Duodenal mucosa (tissue), 2 donors: ENCODE measurements around the gene DDT.
"Not testable (repeated sequence)": the region's sequence is repeated elsewhere in the genome, so short reads cannot be mapped to it uniquely, and the experiment has no call there.

ENCODE experiments used
- H3K27ac ChIP-seq: one replicate; pipeline ENCODE4 v1.7.0; 2013; ENCODE audit warnings: low read depth, low read length
- H3K27me3 ChIP-seq, 2 donors: one replicate each; pipeline ENCODE4 v1.7.0; 2013; ENCODE audit warnings: low read length in 2 of 2, control low read depth in 1 of 2; ENCODE audit not compliant: insufficient read depth in 2 of 2, control insufficient read depth in 1 of 2
- H3K36me3 ChIP-seq, 2 donors: one replicate each; pipeline ENCODE4 v1.7.0; 2013; ENCODE audit warnings: low read length in 2 of 2, control low read depth in 1 of 2; ENCODE audit not compliant: insufficient read depth in 2 of 2, control insufficient read depth in 1 of 2
- H3K4me1 ChIP-seq, 2 donors: one replicate each; pipeline ENCODE4 v1.7.0; 2013; ENCODE audit warnings: low read length in 2 of 2, control low read depth in 1 of 2; ENCODE audit not compliant: insufficient read depth in 2 of 2, control insufficient read depth in 1 of 2
- H3K4me3 ChIP-seq, 2 donors: one replicate each; pipeline ENCODE4 v1.7.0; 2013; ENCODE audit warnings: low read length in 2 of 2, low read depth in 1 of 2
- H3K9ac ChIP-seq, 2 donors: one replicate each; pipeline ENCODE4 v1.7.0; 2013; ENCODE audit warnings: low read length in 2 of 2, low read depth in 1 of 2
- H3K9me3 ChIP-seq, 2 donors: one replicate each; pipeline ENCODE4 v1.7.0; 2013; ENCODE audit warnings: low read length in 2 of 2, control low read depth in 1 of 2; ENCODE audit not compliant: control insufficient read depth in 1 of 2

Gene DDT

GRCh38 chr22:23993581-23994177 is 19.4 kb upstream of the DDT start:
- H3K4me1 ChIP-seq, H3K9me3 ChIP-seq, H3K27me3 ChIP-seq, H3K36me3 ChIP-seq, H3K27ac ChIP-seq, H3K4me3 ChIP-seq, H3K9ac ChIP-seq: not testable (repeated sequence)

DNA sequence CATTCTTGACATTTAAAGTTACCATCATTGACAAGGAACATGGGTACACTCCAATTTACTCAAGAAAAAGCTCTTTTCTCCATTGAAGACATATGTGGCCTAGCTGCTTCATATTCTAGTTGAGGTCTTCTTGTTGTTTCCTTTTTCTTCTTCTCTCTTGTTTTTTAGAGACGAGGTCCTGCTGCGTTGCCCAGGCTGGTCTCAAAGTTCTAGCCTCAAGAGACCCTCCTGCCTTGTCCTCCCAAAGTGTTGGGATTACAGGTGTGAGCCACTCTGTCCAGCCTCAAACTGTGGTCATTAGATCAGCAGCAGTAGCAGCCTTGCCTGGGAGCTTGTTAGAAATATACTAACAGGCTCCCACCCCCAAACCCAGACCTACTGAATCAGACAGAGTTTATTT is 18.8 kb upstream of the DDT start:
- H3K4me1 ChIP-seq, H3K9ac ChIP-seq, H3K27me3 ChIP-seq, H3K4me3 ChIP-seq, H3K9me3 ChIP-seq, H3K27ac ChIP-seq, H3K36me3 ChIP-seq: not testable (repeated sequence)

- H3K9ac ChIP-seq, H3K27me3 ChIP-seq, H3K36me3 ChIP-seq, H3K27ac ChIP-seq, H3K4me3 ChIP-seq, H3K4me1 ChIP-seq, H3K9me3 ChIP-seq: not testable (repeated sequence)
Measured at GRCh38 chr22:23989583-23990244, 15.5 kb upstream of the DDT start.

DNA sequence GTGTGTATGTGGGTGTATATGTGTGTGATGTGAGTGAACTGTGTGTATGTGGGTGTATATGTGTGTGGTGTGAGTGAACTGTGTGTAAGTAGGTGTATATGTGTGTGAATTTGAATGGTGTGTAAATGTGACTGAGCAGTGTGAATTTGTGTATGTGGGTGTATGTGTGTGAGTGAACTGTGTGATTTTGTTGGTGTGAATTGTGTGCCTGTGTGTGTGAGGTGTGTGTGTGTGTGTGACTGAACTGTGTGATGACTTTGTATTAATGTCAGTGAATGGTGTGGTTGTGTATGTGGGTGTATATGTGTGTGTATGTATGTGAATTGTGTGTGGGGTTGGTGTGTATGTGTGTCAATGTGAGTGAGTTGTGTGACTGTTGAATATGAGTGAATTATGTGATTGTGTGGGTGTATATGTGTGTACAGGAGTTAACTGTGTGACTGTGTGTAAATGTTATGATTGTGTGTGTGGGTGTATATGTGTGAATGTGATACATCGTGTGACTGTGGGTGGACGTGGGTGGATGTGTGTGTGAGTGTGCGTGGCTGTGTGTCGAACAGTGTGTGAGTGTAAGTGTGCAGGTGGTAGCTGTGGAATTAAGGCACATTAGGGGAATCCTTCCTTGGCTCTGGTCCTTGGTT is 12.4 kb upstream of the DDT start:
- H3K9ac ChIP-seq, H3K27ac ChIP-seq, H3K9me3 ChIP-seq, H3K27me3 ChIP-seq, H3K4me1 ChIP-seq, H3K36me3 ChIP-seq, H3K4me3 ChIP-seq: not testable (repeated sequence)

DNA sequence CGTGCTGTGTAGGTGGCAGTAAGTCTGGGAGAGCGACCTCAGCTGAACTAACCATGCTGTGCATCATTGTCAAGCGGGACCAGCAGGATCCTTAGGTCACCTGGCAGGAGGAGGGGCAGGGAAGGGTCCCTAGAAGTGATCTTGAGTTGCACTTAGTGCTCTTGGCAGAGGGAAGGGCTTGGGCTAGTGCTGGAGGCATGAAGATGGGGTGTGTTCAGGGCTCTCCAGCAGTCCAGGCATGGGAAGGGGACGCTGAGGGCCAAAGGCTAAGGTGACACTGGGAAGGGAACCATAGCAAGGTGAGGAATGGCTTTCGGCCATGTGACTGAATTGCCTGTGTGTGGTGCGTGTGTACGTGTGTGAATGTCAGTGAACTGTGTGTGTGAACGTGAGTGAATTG is 11.8 kb upstream of the DDT start:
- H3K27ac ChIP-seq, H3K36me3 ChIP-seq, H3K4me3 ChIP-seq, H3K27me3 ChIP-seq, H3K9ac ChIP-seq, H3K9me3 ChIP-seq, H3K4me1 ChIP-seq: not testable (repeated sequence)

DNA sequence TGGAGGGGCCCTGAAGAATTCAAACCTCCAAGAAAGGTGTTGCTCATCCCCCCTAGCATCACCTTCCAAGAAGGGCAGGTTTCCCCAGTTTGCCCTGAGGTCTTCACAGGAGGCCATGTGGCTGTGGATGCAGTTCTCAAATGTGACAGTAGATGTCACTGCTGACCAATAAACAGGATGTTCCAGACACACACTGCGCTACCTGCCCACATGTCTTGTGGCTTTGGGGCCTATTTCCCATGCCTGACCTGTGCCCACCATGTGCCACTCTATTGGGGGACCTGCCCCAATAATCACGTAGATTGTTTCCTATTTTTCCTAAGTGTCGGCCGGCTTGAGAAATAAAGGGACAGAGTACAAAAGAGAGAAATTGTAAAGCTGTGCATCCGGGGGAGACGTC is 10.2 kb upstream of the DDT start:
- H3K27ac ChIP-seq = no peak overlapping the region
- no peaks in the 10 kb centered on the region for H3K9me3 ChIP-seq
- no peak overlapping the region for H3K9ac ChIP-seq

GRCh38 chr22:23980567-23980966 is 6.3 kb upstream of the DDT start:
- H3K9me3 ChIP-seq, H3K27ac ChIP-seq, H3K27me3 ChIP-seq, H3K4me1 ChIP-seq, H3K4me3 ChIP-seq, H3K36me3 ChIP-seq, H3K9ac ChIP-seq: not testable (repeated sequence)

More for the DNA sequence above, 10.2 kb upstream of the DDT start:
- H3K27me3 ChIP-seq = no peaks in the 10 kb centered on the region
- H3K4me1 ChIP-seq = no peaks in the 10 kb centered on the region
- no peaks in the 10 kb centered on the region for H3K36me3 ChIP-seq
- no peak overlapping the region for H3K4me3 ChIP-seq

DNA sequence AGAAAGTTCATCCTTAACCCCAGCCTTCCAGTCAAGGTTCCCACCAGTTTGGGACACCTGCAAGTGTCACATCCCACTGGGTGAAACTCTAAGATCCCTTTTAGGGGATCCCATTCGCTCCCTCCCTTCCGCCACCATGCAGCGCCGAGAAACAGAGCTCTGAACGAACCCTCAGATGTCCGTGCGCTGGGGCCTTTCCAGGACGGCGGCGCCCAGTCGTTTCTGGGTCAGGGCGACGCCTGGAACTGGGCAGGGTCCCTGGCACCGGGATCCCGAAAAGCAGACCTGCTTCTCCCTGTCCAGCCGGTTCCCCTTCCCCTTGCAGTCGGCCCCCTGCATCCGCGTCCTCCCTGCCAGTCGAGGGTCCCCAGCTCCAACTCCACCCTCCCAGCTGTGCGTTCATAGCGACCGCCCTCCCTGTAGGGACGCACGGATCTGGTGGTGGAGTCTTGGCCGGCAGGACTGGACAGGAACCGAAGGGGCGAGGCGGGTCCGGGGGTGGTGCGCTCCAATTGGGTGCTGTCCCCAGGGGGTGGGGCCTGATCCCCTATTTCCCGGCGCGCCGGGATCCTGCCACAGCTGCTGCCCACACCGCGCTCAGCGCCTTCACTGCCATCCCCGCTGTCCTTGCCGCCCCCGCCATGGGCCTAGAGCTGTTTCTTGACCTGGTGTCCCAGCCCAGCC is 5.5 kb upstream of the DDT start, which contains the start of gene GSTT2:
GSTT2 (plus strand) TSS at position 578 of the 684 bp plus-strand sequence.
- not testable (repeated sequence) for H3K36me3 ChIP-seq, H3K9me3 ChIP-seq, H3K27ac ChIP-seq, H3K9ac ChIP-seq, H3K4me1 ChIP-seq, H3K4me3 ChIP-seq, H3K27me3 ChIP-seq

DNA sequence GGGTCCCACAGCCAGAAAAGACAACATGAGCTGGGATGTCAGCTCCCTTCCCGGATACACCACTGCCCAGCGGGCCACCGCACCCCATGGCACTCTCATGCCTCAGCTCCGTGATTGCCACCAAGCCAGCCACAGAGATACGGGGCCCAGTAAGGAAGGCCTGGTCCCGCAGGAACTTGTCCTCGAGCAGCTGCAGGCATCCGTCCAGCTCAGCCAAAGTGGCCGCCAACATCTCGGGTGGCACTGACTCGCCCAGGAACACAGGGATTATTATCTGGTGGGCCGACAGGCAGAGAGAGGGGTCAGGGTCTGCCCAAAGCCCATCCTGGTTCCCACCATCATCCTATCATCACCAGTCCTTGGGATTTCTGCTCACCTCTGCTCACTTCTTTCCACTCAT is 3.1 kb upstream of the DDT start:
- H3K9ac ChIP-seq, H3K27ac ChIP-seq, H3K9me3 ChIP-seq, H3K27me3 ChIP-seq, H3K36me3 ChIP-seq, H3K4me3 ChIP-seq, H3K4me1 ChIP-seq: not testable (repeated sequence)

GRCh38 chr22:23974836-23975352 is 653 bp upstream of the DDT start:
- not testable (repeated sequence) for H3K27ac ChIP-seq, H3K9ac ChIP-seq, H3K27me3 ChIP-seq, H3K9me3 ChIP-seq, H3K4me3 ChIP-seq
- H3K36me3 ChIP-seq = peaks cover 20 to 21% of the 10 kb centered on the region in 2 donors
- peaks cover 0 to 14% of the 10 kb centered on the region in 2 donors for H3K4me1 ChIP-seq
